GM19372 (cell line): Measurements from ENCODE around the gene VPS9D1.

ENCODE experiments used
- ATAC-seq: cut with Tn5 transposase; IDR thresholded peaks from one replicate; pipeline ENCODE4 v1.9.1; 2021; ENCODE audit warnings: mild to moderate bottlenecking, low read depth, moderate library complexity; ENCODE audit not compliant: unreplicated experiment

VPS9D1 gene

GRCh38 chr16:89733322-89733721 is 12.6 kb upstream of the VPS9D1 start:
- no peak for ATAC-seq

GRCh38 chr16:89732918-89733242 is 12.2 kb upstream of the VPS9D1 start:
- ATAC-seq, result no peak

- no peak for ATAC-seq
Observed at GRCh38 chr16:89732142-89732917, 11.6 kb upstream of the VPS9D1 start.

DNA sequence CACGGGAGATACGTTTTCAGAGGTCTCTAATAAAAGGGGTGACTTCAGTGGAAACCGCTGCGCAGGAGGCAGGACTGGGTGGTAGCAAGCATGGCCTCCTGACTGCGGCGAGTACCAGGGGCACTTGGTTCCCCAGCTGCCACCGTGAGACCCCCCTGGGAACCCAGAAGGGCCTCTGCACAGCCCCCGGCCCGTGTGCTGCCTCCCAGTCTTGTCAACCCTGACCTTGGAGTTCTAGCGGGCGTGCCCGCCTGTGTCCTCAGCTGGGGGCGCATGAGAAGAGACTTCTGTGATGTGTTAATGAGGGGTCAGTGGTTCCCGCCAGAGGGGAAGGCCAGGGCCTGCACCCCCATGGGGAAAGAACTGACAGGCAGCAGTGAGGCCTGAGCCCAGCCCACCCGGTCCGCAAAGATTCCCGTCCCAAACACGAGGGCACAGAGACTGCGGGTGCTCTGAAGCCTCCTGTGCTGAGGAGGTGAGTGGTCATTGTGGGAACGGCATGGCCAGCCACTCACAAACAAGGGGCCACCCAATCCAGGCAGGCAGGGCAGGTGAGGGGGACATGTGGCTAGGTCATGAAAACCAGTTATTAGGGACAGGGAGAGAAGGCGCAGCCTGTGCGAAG is 10.0 kb upstream of the VPS9D1 start:
- no peak for ATAC-seq

- no peak for ATAC-seq
Observed at GRCh38 chr16:89729863-89730593, 9.3 kb upstream of the VPS9D1 start.

DNA sequence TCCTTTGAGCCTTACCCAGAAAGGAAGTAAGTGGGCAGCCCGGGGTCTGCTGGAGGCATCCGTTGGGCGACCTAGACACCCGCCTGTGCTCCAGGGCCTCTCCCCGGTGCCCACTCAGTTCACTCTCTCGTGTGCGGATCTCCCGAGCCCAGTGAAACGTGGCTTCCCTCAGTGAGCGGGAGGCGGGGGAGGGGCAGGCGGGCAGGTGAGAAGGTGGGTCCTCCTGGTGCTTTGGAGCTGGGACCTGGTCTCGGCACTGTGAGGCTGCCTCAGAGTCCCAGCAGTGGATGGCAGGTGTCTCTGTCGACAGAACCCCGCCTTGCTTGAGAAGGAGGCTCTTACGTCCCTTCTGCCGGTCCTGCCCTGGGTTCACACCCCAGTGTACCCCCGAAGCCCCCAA is 8.6 kb upstream of the VPS9D1 start:
- no peak for ATAC-seq

GRCh38 chr16:89727406-89728120 is 6.9 kb upstream of the VPS9D1 start:
- ATAC-seq, result no peak

DNA sequence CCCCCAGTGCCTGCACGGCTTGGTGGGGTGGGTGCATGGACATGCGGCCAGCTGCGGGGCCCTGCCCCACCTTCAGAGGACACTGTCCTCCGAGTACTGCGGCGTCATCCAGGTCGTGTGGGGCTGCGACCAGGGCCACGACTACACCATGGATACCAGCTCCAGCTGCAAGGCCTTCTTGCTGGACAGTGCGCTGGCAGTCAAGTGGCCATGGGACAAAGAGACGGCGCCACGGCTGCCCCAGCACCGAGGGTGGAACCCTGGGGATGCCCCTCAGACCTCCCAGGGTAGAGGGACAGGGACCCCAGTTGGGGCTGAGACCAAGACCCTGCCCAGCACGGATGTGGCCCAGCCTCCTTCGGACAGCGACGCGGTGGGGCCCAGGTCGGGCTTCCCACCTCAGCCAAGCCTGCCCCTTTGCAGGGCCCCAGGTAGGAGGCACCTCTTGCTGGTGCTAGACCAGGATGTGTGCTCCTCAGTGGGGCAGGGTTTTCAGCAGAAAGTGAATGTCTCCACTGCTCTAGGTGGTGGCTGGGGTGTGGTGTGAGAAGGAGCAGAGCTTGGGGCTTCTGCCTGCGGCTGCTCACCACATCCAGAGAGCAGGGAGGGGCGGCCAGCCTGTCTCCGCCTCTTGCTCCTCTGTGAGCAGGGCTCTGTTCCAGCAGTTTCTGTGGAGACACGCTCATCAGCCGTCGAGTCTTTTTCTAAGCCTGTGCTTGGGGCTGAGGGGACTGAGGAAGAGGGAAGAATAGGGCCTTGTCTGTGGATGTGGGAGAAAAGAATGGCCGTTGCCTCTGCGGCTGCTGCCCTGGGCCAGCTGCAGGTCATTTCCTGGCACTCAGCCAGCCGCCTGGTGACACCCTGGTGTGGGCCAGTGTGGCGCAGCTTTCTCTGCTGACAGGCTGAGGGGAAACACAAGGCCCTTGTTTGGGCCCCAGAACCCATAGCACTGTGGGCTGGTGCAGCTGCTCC is 2.9 kb upstream of the VPS9D1 start:
- no peak for ATAC-seq

DNA sequence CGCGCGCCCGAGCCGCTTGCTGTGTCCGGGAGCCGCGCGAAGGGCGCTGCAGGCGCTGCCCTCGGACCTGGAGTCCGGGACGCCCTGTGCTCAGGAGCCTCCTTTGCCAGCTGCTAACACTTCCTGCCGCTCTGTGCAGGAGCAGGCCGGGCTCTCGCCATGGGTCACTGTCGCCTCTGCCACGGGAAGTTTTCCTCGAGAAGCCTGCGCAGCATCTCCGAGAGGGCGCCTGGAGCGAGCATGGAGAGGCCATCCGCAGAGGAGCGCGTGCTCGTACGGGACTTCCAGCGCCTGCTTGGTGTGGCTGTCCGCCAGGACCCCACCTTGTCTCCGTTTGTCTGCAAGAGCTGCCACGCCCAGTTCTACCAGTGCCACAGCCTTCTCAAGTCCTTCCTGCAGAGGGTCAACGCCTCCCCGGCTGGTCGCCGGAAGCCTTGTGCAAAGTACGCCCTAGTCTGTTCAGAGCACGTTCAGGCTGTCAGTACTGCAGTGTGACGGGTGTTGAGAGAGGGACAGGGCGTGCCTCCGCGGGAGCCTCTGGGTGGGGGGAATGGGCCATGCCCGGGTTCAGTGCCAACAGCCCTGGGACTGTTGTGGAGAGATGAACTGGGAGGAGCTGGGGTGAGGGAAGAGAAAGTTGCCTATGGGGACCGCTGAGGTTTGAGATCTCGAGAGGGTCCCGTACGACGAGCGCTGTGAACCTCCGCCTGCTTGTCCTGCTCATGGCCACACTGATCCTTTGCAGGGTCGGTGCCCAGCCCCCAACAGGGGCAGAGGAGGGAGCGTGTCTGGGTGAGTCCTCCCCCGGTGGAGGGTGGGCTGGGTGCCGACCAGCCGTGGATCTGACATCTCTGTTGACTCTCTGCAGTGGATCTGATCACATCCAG is 1.9 kb upstream of the VPS9D1 start:
- ATAC-seq, result no peak

DNA sequence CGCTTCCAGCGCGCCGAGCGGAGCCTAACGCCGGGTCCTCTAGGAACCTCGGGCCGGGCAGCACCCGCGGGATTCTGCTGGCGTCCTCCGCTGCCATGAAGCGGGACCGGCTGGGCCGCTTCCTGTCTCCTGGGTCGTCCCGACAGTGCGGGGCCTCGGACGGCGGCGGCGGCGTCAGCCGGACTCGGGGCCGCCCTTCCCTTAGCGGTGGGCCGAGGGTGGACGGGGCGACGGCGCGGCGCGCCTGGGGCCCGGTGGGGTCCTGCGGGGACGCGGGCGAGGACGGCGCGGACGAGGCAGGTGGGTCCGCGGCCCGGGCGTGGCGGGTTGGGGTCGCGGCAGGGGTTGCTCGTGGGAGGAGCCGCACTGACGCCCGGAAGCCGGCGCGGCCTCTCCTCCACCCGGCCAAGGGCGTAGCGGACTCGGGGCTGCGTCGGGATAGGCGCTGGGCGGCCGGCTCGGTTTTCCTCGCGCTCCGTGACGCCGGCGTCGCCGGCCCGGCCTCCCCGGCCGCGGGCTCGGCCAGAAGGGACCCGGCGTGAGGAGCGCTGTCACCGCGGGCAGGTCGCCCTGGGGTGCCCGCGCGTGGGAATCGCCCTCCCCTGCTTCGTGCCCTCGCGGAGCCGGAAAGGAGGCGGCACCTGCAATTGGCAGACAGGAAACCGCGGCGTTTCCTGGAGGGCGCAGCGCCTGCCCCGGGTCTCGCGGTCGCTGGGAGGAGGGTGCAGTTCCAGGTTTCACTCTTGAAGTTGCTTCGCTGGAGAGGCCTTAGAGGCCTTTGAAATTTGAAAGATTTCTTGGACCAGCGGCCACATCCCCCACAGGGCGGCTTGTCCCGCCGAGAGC is 1.1 kb upstream of the VPS9D1 start:
- ATAC-seq, result peak; percentile 25

DNA sequence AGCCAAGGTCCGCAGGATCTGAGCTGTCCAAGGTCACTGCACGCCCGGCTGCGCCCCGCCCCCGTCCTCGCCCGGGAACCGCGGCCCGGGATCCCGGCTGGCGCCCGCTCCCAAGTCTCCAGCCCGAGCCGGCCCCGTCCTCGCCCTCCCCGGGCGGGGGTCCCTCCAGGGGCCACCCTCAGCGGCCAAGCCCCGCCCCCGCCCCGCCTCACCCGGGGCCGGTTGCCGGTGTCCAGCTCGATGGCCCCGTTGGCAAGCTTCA is 216 bp downstream of the VPS9D1 start:
- peak; percentile 19 for ATAC-seq

- ATAC-seq, result no peak
Observed at GRCh38 chr16:89717688-89718505, 2.8 kb downstream of the VPS9D1 start.

GRCh38 chr16:89716916-89717687 is 3.6 kb downstream of the VPS9D1 start:
- no peak for ATAC-seq

- ATAC-seq, result no peak
Observed at GRCh38 chr16:89716493-89716892, 4.2 kb downstream of the VPS9D1 start.

DNA sequence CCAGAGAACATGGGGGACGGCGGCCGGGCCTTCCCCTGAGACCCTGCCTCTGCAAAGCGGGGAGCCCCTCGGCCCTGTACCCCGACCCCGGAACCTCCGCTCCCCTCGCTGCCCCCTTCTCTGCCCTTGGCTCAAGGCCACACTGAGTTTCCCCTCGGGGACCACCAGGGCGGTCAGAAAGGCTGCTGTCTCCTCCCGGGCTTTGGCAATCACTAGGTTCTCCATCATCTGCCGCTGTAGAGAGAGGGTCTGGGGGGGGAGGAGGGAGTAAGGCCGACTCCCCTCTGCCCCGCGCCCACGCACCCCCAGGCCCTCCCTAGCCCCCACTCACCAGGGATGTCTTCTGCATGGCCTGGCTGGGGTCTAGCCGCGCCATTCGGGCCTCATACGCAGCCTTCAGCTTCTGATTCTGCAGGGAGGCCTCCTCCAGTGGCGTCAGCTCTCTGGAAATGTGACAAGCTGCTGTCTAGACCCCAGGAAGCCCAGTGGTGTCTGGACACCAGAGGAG is 8.4 kb downstream of the VPS9D1 start:
- ATAC-seq, result no peak

DNA sequence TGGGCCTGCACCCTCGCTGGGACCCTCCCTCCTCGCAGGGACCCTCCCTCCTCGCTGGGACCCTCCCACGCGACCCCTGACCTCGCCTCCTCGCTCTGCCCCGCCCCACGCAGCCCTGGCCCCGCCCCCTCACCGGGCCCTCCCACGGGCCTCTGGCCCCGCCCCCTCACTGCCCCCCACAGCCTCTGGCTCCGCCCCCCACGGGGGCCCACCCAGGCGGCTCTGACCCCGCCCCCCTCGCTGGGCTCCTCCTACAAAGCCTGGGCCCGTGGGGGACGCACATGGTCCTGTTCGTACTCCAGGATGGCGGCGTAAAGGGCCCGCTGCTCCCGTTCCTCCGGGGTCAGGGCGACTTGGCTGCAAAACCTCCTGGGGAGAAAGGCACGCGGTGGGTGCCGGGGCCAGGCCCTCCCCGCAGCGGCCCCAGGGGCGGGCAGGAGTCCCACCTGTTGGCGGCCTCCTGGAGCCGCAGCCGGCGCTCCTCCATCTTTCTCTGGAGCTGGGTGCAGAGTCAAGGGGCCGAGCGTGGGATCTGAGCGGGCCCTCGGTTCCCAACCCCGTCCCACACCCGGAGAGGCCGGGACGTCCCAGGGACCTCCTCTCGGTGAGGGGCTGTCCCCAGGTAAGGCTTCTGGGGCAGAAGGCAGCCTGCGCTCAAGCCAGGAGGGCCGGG is 9.0 kb downstream of the VPS9D1 start:
- no peak for ATAC-seq
